DND-41 (cell line): ENCODE measurements around the gene FUS.
A peak's percentile ranks its signal among the peaks of the same experiment; 100 is the strongest.

Experiments
- CTCF ChIP-seq: IDR thresholded peaks from 2 replicates; pipeline ENCODE4 v1.5.1; 2012; ENCODE audit warnings: borderline replicate concordance, low read length, moderate library complexity, mild to moderate bottlenecking; ENCODE audit not compliant: poor library complexity, severe bottlenecking; ENCODE audit errors: extremely low read depth
- EZH2 ChIP-seq: IDR thresholded peaks from 3 replicates; pipeline ENCODE4 v1.6.1; 2012; ENCODE audit warnings: borderline replicate concordance, low read depth, mild to moderate bottlenecking, moderate library complexity, low read length, inconsistent platforms; ENCODE audit not compliant: severe bottlenecking

GRCh38 chr16:31200821-31201568 lies 21.1 kb downstream of the FUS start:
- TF ChIP-seq EZH2 = no peak
- peak; percentile 23 for TF ChIP-seq CTCF
